Measurements from ENCODE around the gene OPHN1.
"Not testable (repeated sequence)": the region's sequence is repeated elsewhere in the genome, so short reads cannot be mapped to it uniquely, and the experiment has no call there.

Gene OPHN1

DNA sequence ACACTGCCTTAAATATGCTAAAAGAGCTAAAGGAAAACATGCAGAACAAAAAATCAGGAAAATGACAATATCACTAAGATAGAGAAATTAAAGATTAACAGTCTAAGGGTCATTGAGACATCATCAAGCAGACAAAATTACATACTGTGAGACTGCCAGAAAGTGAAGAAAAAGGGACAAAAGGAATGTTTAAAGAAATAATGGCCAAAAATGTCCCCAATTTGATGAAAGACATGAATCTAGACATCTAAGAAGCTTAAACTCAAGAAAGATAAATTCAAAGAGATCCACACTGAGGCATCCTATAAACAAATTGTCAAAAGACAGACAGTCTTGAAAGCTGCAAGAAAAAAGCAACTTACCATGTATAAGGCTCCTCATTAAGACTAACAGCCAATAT is 63.7 kb downstream of the OPHN1 start:
- Mint-ChIP-seq H3K36me3 (ENCODE audit: low read depth) (no peaks in the 10 kb centered on the region), H3K9me3 (no peaks in the 10 kb centered on the region), H3K27me3 (ENCODE audit: low read depth) (no peaks in the 10 kb centered on the region), H3K4me1 (ENCODE audit: low read depth) (no peaks in the 10 kb centered on the region), H3K4me3 (no peak overlapping the region), H3K27ac (no peak overlapping the region)
- no peak for DNase-seq (ENCODE audit: low spot score)

DNA sequence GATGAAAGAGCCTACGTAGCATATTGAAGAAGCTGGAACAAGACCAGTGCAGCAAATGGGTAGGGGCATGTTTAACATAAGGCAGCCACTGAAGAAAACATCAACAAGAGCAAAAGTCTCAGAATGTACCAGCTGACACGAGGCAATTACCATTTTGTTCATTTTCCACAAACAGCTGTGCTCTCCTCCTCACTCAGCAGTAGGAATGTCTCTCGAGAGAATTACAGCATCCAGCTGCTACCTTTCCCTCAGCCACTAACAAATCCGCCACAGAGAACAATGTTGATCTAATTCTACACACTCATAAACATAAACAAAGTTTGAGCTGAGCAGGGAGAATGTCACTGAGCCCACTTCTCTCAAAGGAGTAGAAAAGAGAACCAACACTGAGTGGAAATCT is 68.0 kb downstream of the OPHN1 start:
- Mint-ChIP-seq H3K27ac (no peak overlapping the region), H3K27me3 (ENCODE audit: low read depth) (no peaks in the 10 kb centered on the region), H3K36me3 (ENCODE audit: low read depth) (no peaks in the 10 kb centered on the region), H3K9me3 (no peaks in the 10 kb centered on the region), H3K4me1 (ENCODE audit: low read depth) (no peaks in the 10 kb centered on the region), H3K4me3 (no peak overlapping the region)
- no peak for DNase-seq (ENCODE audit: low spot score)

GRCh38 chrX:68363984-68364383 is 69.3 kb downstream of the OPHN1 start:
- H3K9me3 Mint-ChIP-seq = no peaks in the 10 kb centered on the region
- H3K36me3 Mint-ChIP-seq (ENCODE audit: low read depth) = no peaks in the 10 kb centered on the region
- H3K4me1 Mint-ChIP-seq (ENCODE audit: low read depth) = no peaks in the 10 kb centered on the region
- H3K4me3 Mint-ChIP-seq = no peak overlapping the region
- DNase-seq (ENCODE audit: low spot score) = no peak
- no peaks in the 10 kb centered on the region for H3K27me3 Mint-ChIP-seq (ENCODE audit: low read depth)
- H3K27ac Mint-ChIP-seq = no peak overlapping the region

DNA sequence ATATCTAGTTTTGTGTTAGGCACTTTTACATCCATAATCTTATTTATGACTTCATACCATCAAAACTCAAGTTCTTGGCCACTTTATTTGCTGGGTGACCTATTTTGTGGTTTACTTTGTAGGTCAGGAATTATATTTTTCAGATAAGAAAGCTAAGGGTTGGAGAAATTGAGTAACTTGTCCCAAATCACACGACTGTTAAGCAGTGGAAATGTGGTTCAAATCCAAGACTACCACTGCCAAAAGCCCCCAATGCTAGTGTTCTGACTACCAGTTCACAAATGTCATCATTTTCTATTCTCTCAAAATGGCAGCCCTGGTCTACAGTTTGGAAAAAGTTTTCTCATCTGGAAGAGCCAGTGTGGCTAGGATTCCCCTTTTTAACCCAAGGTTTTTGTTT is 74.6 kb downstream of the OPHN1 start:
- Mint-ChIP-seq H3K27me3 (ENCODE audit: low read depth) (no peaks in the 10 kb centered on the region), H3K4me1 (ENCODE audit: low read depth) (no peaks in the 10 kb centered on the region), H3K36me3 (ENCODE audit: low read depth) (no peaks in the 10 kb centered on the region), H3K9me3 (no peaks in the 10 kb centered on the region), H3K4me3 (no peak overlapping the region), H3K27ac (no peak overlapping the region)
- no peak for DNase-seq (ENCODE audit: low spot score)

- H3K27ac Mint-ChIP-seq = no peak overlapping the region
- no peaks in the 10 kb centered on the region for H3K4me1 Mint-ChIP-seq (ENCODE audit: low read depth)
- no peaks in the 10 kb centered on the region for H3K36me3 Mint-ChIP-seq (ENCODE audit: low read depth)
- DNase-seq (ENCODE audit: low spot score) = no peak
- no peaks in the 10 kb centered on the region for H3K27me3 Mint-ChIP-seq (ENCODE audit: low read depth)
- no peak overlapping the region for H3K4me3 Mint-ChIP-seq
- H3K9me3 Mint-ChIP-seq = no peaks in the 10 kb centered on the region
Measured at GRCh38 chrX:68355629-68355920, 77.7 kb downstream of the OPHN1 start.

- no peaks in the 10 kb centered on the region for H3K36me3 Mint-ChIP-seq (ENCODE audit: low read depth)
- no peak overlapping the region for H3K4me3 Mint-ChIP-seq
- H3K27ac Mint-ChIP-seq = no peak overlapping the region
- H3K9me3 Mint-ChIP-seq = no peaks in the 10 kb centered on the region
- DNase-seq (ENCODE audit: low spot score) = no peak
- no peaks in the 10 kb centered on the region for H3K27me3 Mint-ChIP-seq (ENCODE audit: low read depth)
- H3K4me1 Mint-ChIP-seq (ENCODE audit: low read depth) = no peaks in the 10 kb centered on the region
Measured at GRCh38 chrX:68354879-68355628, 78.2 kb downstream of the OPHN1 start.

DNA sequence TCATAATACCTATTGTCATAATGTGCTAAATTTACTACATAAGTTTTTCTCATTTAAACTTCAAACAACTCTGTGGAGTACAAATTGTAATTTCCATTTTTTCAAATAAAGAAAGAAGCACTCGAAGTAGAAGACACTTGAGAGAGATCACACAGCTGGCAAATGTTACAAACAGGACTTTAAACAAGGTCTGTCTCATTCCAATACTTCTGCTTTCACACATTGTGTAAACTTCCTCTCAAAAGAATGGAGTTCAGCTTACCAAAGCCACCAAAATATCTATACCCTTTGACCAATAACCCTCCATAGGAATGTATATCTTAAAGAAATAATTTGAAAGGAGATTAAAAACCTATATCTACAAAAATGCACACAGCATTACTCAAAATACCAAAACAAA is 88.3 kb downstream of the OPHN1 start:
- Mint-ChIP-seq H3K4me1 (ENCODE audit: low read depth) (no peaks in the 10 kb centered on the region), H3K9me3 (no peaks in the 10 kb centered on the region), H3K4me3 (no peak overlapping the region), H3K27me3 (ENCODE audit: low read depth) (no peaks in the 10 kb centered on the region), H3K36me3 (ENCODE audit: low read depth) (no peaks in the 10 kb centered on the region), H3K27ac (no peak overlapping the region)
- no peak for DNase-seq (ENCODE audit: low spot score)

DNA sequence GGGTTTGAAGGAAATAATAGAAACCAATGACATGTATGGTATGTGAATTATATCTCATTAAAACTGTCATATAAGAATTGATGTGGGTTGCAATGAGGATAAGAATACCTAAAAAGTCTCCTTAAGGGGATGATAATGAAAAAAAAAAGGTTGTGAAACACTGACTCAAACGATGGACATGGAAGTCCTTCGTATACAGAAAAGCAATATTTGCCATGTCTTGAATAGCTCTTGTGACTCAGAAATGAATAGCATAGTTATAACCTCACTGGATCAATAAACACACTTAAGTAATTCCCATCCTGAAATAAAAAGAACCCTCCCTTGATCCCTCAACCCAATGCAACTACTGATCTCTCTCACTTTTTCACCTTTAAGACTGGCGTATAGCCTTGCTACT is 89.7 kb downstream of the OPHN1 start:
- no peaks in the 10 kb centered on the region for H3K9me3 Mint-ChIP-seq
- no peaks in the 10 kb centered on the region for H3K36me3 Mint-ChIP-seq (ENCODE audit: low read depth)
- no peaks in the 10 kb centered on the region for H3K27me3 Mint-ChIP-seq (ENCODE audit: low read depth)
- H3K27ac Mint-ChIP-seq = no peak overlapping the region
- no peak overlapping the region for H3K4me3 Mint-ChIP-seq
- DNase-seq (ENCODE audit: low spot score) = no peak
- no peaks in the 10 kb centered on the region for H3K4me1 Mint-ChIP-seq (ENCODE audit: low read depth)

DNA sequence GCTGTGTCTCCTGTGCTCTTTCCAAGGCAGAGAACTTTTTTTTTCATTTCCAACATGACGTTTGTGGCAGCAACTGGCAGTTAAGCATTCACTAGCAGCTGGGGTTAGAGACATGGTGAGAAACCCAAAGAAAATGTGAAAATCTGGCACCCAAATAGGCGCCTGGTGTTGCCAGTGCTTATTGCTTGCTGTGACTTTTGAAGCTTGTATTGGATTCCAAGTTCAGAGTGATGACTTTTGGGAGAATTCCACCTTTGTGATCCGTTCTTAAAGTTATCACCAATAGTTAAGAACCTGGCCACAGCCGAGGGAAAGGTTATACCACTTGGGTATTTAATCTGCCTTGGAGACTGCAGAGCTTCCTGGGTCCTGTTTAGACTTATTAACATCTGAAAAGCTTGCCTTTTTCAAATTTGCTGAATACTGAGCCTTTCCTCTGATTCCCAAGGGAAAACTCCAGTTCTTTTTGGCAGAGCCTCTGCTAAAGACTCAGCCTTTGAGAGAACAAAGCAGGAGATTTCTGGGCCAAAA is 101.0 kb downstream of the OPHN1 start:
- Mint-ChIP-seq H3K9me3 (no peaks in the 10 kb centered on the region), H3K27me3 (ENCODE audit: low read depth) (no peaks in the 10 kb centered on the region), H3K27ac (no peak overlapping the region), H3K4me1 (ENCODE audit: low read depth) (no peaks in the 10 kb centered on the region), H3K36me3 (ENCODE audit: low read depth) (no peaks in the 10 kb centered on the region), H3K4me3 (no peak overlapping the region)
- no peak for DNase-seq (ENCODE audit: low spot score)

DNA sequence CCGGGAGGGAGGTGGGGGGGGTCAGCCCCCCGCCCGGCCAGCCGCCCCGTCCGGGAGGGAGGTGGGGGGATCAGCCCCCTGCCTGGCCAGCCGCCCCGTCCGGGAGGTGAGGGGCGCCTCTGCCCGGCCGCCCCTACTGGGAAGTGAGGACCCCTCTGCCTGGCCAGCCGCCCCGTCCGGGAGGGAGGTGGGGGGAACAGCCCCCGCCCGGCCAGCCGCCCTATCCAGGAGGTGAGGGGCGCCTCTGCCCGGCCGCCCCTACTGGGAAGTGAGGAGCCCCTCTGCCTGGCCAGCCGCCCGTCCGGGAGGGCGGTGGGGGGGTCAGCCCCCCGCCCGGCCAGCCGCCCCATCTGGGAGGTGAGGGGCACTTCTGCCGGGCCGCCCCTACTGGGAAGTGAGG is 106.5 kb downstream of the OPHN1 start:
- H3K4me1 Mint-ChIP-seq (ENCODE audit: low read depth); H3K9me3 Mint-ChIP-seq; H3K36me3 Mint-ChIP-seq (ENCODE audit: low read depth); H3K27me3 Mint-ChIP-seq (ENCODE audit: low read depth); H3K27ac Mint-ChIP-seq; H3K4me3 Mint-ChIP-seq; DNase-seq (ENCODE audit: low spot score): not testable (repeated sequence)

DNA sequence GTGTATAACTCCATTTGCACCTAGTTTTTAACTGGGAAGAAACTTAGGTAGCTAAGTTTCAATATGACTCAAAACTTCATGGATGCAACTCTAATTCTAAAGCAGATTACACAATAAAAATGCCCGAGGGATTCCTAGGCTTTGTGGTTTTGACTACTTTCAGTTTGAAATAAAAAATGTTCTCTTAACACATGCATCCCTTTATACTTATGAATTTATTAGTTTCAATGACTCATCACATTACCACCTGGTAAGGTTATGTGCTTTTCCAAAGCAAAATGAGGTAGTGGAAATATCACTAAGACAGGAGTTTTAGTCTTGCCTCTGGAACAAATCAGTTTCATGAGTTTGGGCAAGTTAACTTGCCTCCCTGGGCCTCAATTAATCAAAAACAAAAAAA is 125.5 kb downstream of the OPHN1 start:
- DNase-seq (ENCODE audit: low spot score) = no peak
- H3K9me3 Mint-ChIP-seq = no peaks in the 10 kb centered on the region
- H3K27ac Mint-ChIP-seq = no peak overlapping the region
- no peaks in the 10 kb centered on the region for H3K36me3 Mint-ChIP-seq (ENCODE audit: low read depth)
- H3K4me3 Mint-ChIP-seq = no peak overlapping the region
- no peaks in the 10 kb centered on the region for H3K27me3 Mint-ChIP-seq (ENCODE audit: low read depth)
- H3K4me1 Mint-ChIP-seq (ENCODE audit: low read depth) = no peaks in the 10 kb centered on the region

- H3K4me1 Mint-ChIP-seq (ENCODE audit: low read depth) = no peaks in the 10 kb centered on the region
- DNase-seq (ENCODE audit: low spot score) = no peak
- no peaks in the 10 kb centered on the region for H3K36me3 Mint-ChIP-seq (ENCODE audit: low read depth)
- H3K9me3 Mint-ChIP-seq = no peaks in the 10 kb centered on the region
- no peaks in the 10 kb centered on the region for H3K27me3 Mint-ChIP-seq (ENCODE audit: low read depth)
- H3K27ac Mint-ChIP-seq = no peak overlapping the region
- no peak overlapping the region for H3K4me3 Mint-ChIP-seq
Measured at GRCh38 chrX:68304602-68305001, 128.7 kb downstream of the OPHN1 start.

DNA sequence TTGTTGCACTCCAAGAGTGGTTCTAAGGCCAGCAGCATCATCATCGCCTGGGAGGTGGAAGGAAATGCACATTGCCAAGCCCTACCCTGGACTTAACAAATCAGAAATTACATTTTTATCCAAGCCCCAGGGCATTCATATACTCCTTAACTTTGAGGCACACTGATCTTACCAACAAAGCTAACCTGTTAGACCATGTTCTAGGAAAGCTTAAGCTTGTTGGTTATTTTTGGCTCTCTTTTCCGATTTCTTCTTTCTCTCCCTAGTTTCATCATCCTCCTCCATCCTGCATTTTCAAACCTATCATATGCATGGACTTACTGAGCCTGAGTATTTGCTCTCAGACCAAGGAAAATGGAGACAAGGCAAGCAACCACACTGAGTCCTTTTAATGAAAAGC is 133.4 kb downstream of the OPHN1 start:
- H3K27ac Mint-ChIP-seq = no peak overlapping the region
- DNase-seq (ENCODE audit: low spot score) = no peak

DNA sequence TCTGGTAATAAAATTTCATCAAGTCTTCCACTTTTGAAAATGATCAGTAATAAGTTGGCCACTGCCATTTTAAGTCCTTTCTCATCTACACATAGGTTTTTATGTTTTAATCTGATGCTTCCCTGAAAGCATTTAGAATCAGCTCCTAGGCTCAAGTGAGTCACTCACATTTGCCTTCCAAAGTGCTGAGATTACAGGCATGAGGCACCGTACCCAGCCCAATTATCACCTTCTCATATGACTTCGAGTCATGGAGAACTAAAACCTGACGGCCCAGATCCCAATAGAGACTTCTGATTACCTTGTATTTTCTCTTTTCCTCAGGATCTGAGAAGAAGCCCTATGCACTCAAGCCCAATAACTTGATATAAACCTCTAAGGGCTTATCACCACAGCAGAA is 140.8 kb downstream of the OPHN1 start:
- H3K36me3 Mint-ChIP-seq (ENCODE audit: low read depth) = no peaks in the 10 kb centered on the region
- H3K4me1 Mint-ChIP-seq (ENCODE audit: low read depth) = no peaks in the 10 kb centered on the region
- no peaks in the 10 kb centered on the region for H3K27me3 Mint-ChIP-seq (ENCODE audit: low read depth)
- DNase-seq (ENCODE audit: low spot score) = no peak
- H3K4me3 Mint-ChIP-seq = no peak overlapping the region
- no peak overlapping the region for H3K27ac Mint-ChIP-seq
- H3K9me3 Mint-ChIP-seq = no peaks in the 10 kb centered on the region

More for the DNA sequence above, 133.4 kb downstream of the OPHN1 start:
- Mint-ChIP-seq H3K9me3 (no peaks in the 10 kb centered on the region), H3K36me3 (ENCODE audit: low read depth) (no peaks in the 10 kb centered on the region), H3K27me3 (ENCODE audit: low read depth) (no peaks in the 10 kb centered on the region), H3K4me3 (no peak overlapping the region), H3K4me1 (ENCODE audit: low read depth) (no peaks in the 10 kb centered on the region)

GRCh38 chrX:68288127-68288526 is 145.2 kb downstream of the OPHN1 start:
- H3K4me3 Mint-ChIP-seq = no peak overlapping the region
- peaks cover 3% of the 10 kb centered on the region for H3K27me3 Mint-ChIP-seq (ENCODE audit: low read depth)

More at GRCh38 chrX:68288127-68288526, 145.2 kb downstream of the OPHN1 start:
- no peaks in the 10 kb centered on the region for H3K4me1 Mint-ChIP-seq (ENCODE audit: low read depth)
- no peak for DNase-seq (ENCODE audit: low spot score)
- no peaks in the 10 kb centered on the region for H3K9me3 Mint-ChIP-seq
- H3K36me3 Mint-ChIP-seq (ENCODE audit: low read depth) = no peaks in the 10 kb centered on the region
- no peak overlapping the region for H3K27ac Mint-ChIP-seq

Measured in T-helper 2 cell treated with Interferon-gamma antibody and Interleukin-4, amounts not matched to agents 5 μg/mL and 100 μg/mL, for 36 hours (primary cell).